HuH-7 (cell line): ENCODE measurements around the gene RAG2.

Experiments
- DNase-seq: peaks from one replicate; pipeline ENCODE4 v3.0.0; 2011; ENCODE audit warnings: low spot score

Gene RAG2

DNA sequence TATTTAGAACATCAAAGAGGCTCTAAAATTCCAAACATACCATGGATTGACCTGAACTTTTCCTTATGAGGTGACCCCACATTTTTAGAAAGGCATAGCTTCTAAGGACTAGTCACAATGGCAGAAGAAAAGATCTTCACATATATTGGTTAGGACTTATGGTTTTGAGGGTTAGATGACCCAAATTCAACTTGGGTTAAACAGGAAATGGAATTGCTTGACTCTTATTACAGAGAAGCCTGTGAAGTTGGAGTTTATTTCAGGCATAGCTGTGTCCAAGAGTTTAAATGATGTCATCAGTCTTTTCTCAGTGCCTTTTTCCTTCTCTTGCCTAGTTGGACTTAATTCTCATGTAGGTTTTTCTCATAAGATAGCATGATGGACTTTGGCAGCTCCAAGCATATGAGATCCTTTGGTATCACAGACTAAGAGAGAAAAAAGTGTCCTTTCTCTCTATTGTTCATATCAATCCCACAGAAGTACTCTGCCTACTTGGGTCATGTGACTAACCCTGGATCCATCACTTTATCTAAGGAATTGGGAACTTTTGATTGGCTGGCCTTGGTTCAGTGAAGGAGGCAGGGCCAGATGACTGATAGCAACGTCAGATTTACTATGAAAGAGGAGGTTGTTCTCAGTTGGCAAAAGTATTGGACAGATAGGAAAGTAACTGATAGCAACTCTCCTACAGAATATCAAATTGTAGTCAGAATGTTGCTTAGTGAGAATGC is 47.5 kb downstream of the RAG2 start:
- DNase-seq = no peak
